Stomach (tissue), 9 donors: ENCODE results near the gene RPSA. TPM values are rescaled to one million over a fixed set of nuclear protein-coding genes. Genes with fewer than 3 reads are reported as not detected.
A peak's percentile ranks its signal among the peaks of the same experiment; 100 is the strongest.

Source experiments
- DNase-seq, 2 donors: peaks; one replicate each; pipeline versions ENCODE4 v3.0.0 to v3.0.0-alpha.2; 2013 to 2019
- H3K27ac ChIP-seq, 5 donors: fragments of 200-600 bp in 4 of 5; sonication (generic) in 4 of 5; one replicate each; pipeline ENCODE4 v1.5.1; 2013 to 2019; ENCODE audit warnings: mild to moderate bottlenecking in 1 of 5, moderate library complexity in 1 of 5
- H3K27me3 ChIP-seq, 3 donors: fragments of 200-600 bp; sonication (generic); one replicate each; pipeline ENCODE4 v1.5.1; 2017 to 2019; ENCODE audit warnings: mixed run types in 1 of 3
- H3K36me3 ChIP-seq, 4 donors: fragments of 200-600 bp; sonication (generic); 1 replicate in 3 of 4; 2 replicates in 1 of 4; pipeline ENCODE4 v1.5.1; 2016 to 2019
- H3K4me1 ChIP-seq, 4 donors: fragments of 200-600 bp; sonication (generic); one replicate each; pipeline ENCODE4 v1.5.1; 2016 to 2019
- H3K4me3 ChIP-seq, 4 donors: fragments of 200-600 bp; sonication (generic) in 3 of 4; one replicate each; pipeline ENCODE4 v1.5.1; 2016 to 2019; ENCODE audit warnings: mild to moderate bottlenecking in 1 of 4
- H3K9me3 ChIP-seq, 4 donors: fragments of 200-600 bp; sonication (generic); one replicate each; pipeline ENCODE4 v1.5.1; 2016 to 2019
- CTCF ChIP-seq, 7 experiments: fragments of 450-650 bp in 4 of 7; fragments of 200-600 bp in 3 of 7; sonication (generic) in 3 of 7; IDR thresholded peaks; one replicate each; pipeline ENCODE4 v1.5.1; 2016 to 2019; ENCODE audit warnings: antibody characterized with exemption in 7 of 7, control low read depth in 2 of 7, mild to moderate bottlenecking in 1 of 7
- EP300 ChIP-seq: sonication (generic); formaldehyde crosslinking; IDR thresholded peaks from one replicate; pipeline ENCODE4 v1.6.1; 2017; ENCODE audit warnings: antibody characterized with exemption
- POLR2A ChIP-seq, 4 donors: fragments of 450-650 bp; IDR thresholded peaks; one replicate each; pipeline ENCODE4 v1.6.1; 2016; ENCODE audit warnings: antibody characterized with exemption in 4 of 4, control low read depth in 2 of 4, mild to moderate bottlenecking in 1 of 4, moderate library complexity in 1 of 4
- POLR2AphosphoS5 ChIP-seq, 3 donors: sonication (generic); formaldehyde crosslinking; IDR thresholded peaks; one replicate each; pipeline ENCODE4 v1.6.1; 2016; ENCODE audit warnings: antibody characterized with exemption in 3 of 3
- WGBS, 5 donors: extraction: QIAGEN DNeasy Blood & Tissue Kit in 3 of 5; methylation state at CpG; one replicate each; pipeline versions ENCODE4 v1.1.5 to v1.1.7; 2013 to 2018; 5-methylcytosine and 5-hydroxymethylcytosine counted together
- intact Hi-C: fragments of 100-400 bp; cut with DNase I; formaldehyde crosslinking; loops from one replicate; pipeline ENCODE4 v1.15.1; 2023; ENCODE audit warnings: low total_unique reads
- polyA plus RNA-seq, 3 donors: library from polyadenylated mRNA; stranded (reverse); fragments of 200-250 nt; gene quantifications; one replicate each; pipeline ENCODE4 v1.2.3, GENCODE V29; 2013
- total RNA-seq, 5 donors: library from RNA; depleted of rRNA; stranded (reverse); fragments of >200 nt; gene quantifications; one replicate each; pipeline versions ENCODE4 v1.1.0 to v1.2.3, GENCODE V29; 2014 to 2016
- donor health status: healthy with polysubstance abuse.
- donor health status: Bipolar disorder and iron deficiency.
- donor health status: healthy.

The RPSA gene
- total and polyA plus RNA-seq, 8 donors, result 346 to 2,119 (median 1,066) TPM

GRCh38 chr3:39408493-39409372 is 2.2 kb downstream of the RPSA start:
- Histone ChIP-seq H3K4me1 (peaks cover 17 to 44% (median 40%) of the 10 kb centered on the region in 4 donors), H3K36me3 (peaks cover 45 to 60% (median 59%) of the 10 kb centered on the region in 4 donors), H3K27ac (peak overlapping the region in 1 of 5 donors; percentile 7), H3K9me3 (no peaks in the 10 kb centered on the region), H3K27me3 (no peaks in the 10 kb centered on the region), H3K4me3 (peak overlapping the region in 2 of 4 donors; percentile 70 to 93)
- no peak for DNase-seq
- intact Hi-C loops, result no loop called here
- 71 to 83% (median 79%) methylated on average over 21 of the region's 21 CpGs for WGBS, 5 donors
- TF ChIP-seq EP300 (no peak), POLR2A (IDR thresholded peaks at IDR 0.05) (no peak), CTCF (IDR thresholded peaks at IDR 0.05) (no peak), POLR2AphosphoS5 (IDR thresholded peaks at IDR 0.05) (no peak)

GRCh38 chr3:39409514-39410136 is 3.1 kb downstream of the RPSA start:
- H3K36me3 ChIP-seq, result peaks cover 48 to 69% (median 68%) of the 10 kb centered on the region in 4 donors
- intact Hi-C loops, result no loop called here
- H3K27ac ChIP-seq, result no peak overlapping the region
- WGBS, 5 donors, result 56 to 63% (median 58%) methylated on average over 7 of the region's 7 CpGs
- peaks cover 17 to 50% (median 43%) of the 10 kb centered on the region in 4 donors for H3K4me1 ChIP-seq
- TF ChIP-seq CTCF (IDR thresholded peaks at IDR 0.05), result no peak
- TF ChIP-seq EP300, result no peak
- TF ChIP-seq POLR2A (IDR thresholded peaks at IDR 0.05), result no peak
- TF ChIP-seq POLR2AphosphoS5 (IDR thresholded peaks at IDR 0.05), result no peak
- no peak for DNase-seq
- no peak overlapping the region for H3K4me3 ChIP-seq
- H3K9me3 ChIP-seq, result no peaks in the 10 kb centered on the region
- H3K27me3 ChIP-seq, result no peaks in the 10 kb centered on the region

GRCh38 chr3:39410893-39411292 is 4.4 kb downstream of the RPSA start:
- H3K27me3 ChIP-seq, result no peaks in the 10 kb centered on the region
- no peak overlapping the region for H3K4me3 ChIP-seq
- no peak overlapping the region for H3K27ac ChIP-seq
- no peak for TF ChIP-seq EP300
- TF ChIP-seq POLR2AphosphoS5 (IDR thresholded peaks at IDR 0.05), result no peak
- TF ChIP-seq POLR2A (IDR thresholded peaks at IDR 0.05), result no peak
- no peak for TF ChIP-seq CTCF (IDR thresholded peaks at IDR 0.05)
- peaks cover 17 to 51% (median 41%) of the 10 kb centered on the region in 4 donors for H3K4me1 ChIP-seq
- peaks cover 48 to 73% (median 71%) of the 10 kb centered on the region in 4 donors for H3K36me3 ChIP-seq
- no peak for DNase-seq
- intact Hi-C loops, result no loop called here
- no peaks in the 10 kb centered on the region for H3K9me3 ChIP-seq
- WGBS, 5 donors, result 93 to 96% (median 93%) methylated on average over 6 to 7 of the region's 7 CpGs

- 86 to 91% (median 87%) methylated on average over 9 of the region's 9 CpGs for WGBS, 5 donors
- H3K36me3 ChIP-seq, result peaks cover 48 to 73% (median 71%) of the 10 kb centered on the region in 4 donors
Observed at GRCh38 chr3:39412668-39413260, 6.2 kb downstream of the RPSA start.

More at GRCh38 chr3:39412668-39413260, 6.2 kb downstream of the RPSA start:
- no peak overlapping the region for H3K27ac ChIP-seq
- H3K4me3 ChIP-seq, result no peak overlapping the region
- no peak for DNase-seq
- H3K9me3 ChIP-seq, result no peaks in the 10 kb centered on the region
- intact Hi-C loops, result no loop called here
- H3K4me1 ChIP-seq, result peaks cover 15 to 45% (median 34%) of the 10 kb centered on the region in 4 donors
- H3K27me3 ChIP-seq, result no peaks in the 10 kb centered on the region
- TF ChIP-seq POLR2AphosphoS5 (IDR thresholded peaks at IDR 0.05) (no peak), EP300 (no peak), POLR2A (IDR thresholded peaks at IDR 0.05) (no peak), CTCF (IDR thresholded peaks at IDR 0.05) (no peak)
